Stimulated activated CD8-positive, alpha-beta memory T cell treated with anti-CD3 and anti-CD28 coated beads, Interleukin-4, amount 100 ng/mL, for 48 hours (primary cell): ENCODE results near the gene DPAGT1.

Experiments used
- DNase-seq: peaks from one replicate; pipeline ENCODE4 v3.0.0-alpha.2; 2020

Gene DPAGT1

DNA sequence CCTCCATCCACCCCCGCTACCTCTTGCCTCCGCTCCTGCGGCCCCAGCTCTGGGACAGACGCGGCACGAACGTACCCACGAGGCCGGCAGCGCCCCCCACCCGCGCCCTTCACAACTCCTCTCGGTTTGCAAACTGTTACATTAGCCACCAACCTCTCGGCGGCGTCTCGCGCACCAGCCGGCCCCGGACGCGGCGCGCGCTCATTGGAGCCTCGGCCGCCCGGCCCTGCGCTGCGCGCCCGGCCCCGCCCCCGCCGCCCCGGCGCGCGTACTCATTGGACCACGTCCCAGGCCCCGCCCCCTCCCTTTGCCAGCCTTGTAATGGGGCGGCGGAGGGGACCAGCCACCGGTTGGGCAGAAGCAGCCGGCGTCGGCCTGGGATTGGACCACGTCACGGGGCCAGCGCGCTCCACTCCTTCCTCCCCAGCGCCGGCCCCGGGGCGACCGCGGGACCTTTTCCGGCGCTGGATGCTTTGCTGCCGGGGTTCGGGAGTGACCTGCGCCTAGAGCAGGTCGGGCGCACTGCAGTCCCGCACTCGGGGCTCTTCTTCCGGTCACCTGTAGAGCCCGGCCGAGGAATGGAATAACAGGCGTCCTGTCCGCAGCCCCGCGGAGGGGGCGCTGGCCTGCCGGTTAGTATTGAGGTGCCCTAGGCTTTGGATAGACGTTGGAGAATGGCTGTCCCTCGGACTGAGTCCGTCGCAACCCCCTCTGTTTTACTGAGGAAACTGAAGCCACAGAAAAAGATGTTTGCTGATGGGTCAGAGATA, 44.5 kb downstream of the DPAGT1 start, which contains the start of gene HYOU1:
Gene HYOU1 (minus strand): TSS at position 206 of the 770 bp plus-strand sequence. CDS start 1,045 bp downstream, outside the sequence.
- DNase-seq: peak; percentile 99

- DNase-seq: peak; percentile 55
Measured at GRCh38 chr11:119056421-119056999, 45.1 kb downstream of the DPAGT1 start.

- peak; percentile 45 for DNase-seq
Measured at GRCh38 chr11:119055901-119056300, 45.8 kb downstream of the DPAGT1 start.

DNA sequence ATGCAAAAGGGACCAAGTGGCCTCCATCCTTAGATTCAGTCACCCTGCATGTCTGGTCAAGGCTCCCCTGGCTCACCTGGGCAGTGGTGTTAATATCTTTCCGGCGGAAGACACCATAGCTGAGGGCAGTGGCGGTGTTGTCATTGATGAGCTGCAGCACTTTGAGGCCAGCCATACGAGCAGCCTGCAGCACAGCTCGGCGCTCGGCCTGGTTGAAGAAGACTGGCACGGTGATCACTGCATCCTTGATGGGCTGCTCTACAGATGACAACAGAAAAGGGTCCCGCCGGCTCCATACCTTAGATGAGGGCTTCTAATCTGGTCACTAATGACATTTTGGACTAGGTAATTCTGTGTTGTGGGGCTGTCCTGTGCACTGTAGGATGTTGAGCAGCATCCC, 47.2 kb downstream of the DPAGT1 start:
- no peak for DNase-seq

- no peak for DNase-seq
Measured at GRCh38 chr11:119052163-119052814, 49.4 kb downstream of the DPAGT1 start.

DNA sequence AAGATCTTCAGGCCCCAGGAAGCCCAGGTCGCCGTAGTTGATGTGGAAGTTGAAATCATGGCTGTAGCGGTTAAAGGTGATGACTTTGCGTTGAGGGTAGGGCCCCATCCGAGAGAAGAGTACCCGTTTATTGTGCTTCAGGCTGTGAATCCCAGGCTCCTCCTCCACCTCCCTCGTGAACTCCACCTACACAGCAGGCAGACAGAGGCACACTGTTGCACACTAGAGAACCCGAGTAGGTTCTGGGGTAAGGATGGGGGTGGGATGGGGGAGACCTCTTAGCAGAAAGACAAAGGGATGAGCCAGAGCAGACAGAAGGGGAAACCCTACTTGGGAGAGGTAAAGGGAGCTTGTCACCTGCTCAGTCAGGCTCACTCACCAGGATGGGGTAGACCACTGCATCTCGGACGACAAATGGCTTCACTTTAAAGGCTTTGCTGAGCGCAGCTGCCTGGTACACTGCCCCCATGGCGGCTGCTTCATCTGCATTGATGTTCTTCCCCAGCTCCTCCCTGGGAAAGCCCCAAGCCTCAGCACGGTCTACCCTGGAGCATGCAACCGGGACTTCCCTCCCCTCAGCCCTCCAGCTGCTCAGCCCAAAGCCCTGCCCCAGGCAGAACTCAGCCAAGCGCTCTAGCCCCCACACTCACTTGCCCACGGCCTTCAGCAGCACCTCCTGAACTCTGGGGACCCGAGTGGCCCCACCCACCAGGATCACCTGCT, 50.1 kb downstream of the DPAGT1 start:
- no peak for DNase-seq

- DNase-seq: no peak
Measured at GRCh38 chr11:119049081-119049480, 52.6 kb downstream of the DPAGT1 start.

GRCh38 chr11:119048644-119049043, 53.0 kb downstream of the DPAGT1 start:
- DNase-seq: no peak

- peak; percentile 37 for DNase-seq
Measured at GRCh38 chr11:119047205-119047604, 54.4 kb downstream of the DPAGT1 start.
